Embryonic facial prominence (tissue), 1 donor: ENCODE measurements around the gene PRDM2.

Experiments
- DNase-seq: peaks from one replicate; pipeline ENCODE4 v3.0.0-alpha.2; 2016; ENCODE audit errors: extremely low spot score

PRDM2 gene

DNA sequence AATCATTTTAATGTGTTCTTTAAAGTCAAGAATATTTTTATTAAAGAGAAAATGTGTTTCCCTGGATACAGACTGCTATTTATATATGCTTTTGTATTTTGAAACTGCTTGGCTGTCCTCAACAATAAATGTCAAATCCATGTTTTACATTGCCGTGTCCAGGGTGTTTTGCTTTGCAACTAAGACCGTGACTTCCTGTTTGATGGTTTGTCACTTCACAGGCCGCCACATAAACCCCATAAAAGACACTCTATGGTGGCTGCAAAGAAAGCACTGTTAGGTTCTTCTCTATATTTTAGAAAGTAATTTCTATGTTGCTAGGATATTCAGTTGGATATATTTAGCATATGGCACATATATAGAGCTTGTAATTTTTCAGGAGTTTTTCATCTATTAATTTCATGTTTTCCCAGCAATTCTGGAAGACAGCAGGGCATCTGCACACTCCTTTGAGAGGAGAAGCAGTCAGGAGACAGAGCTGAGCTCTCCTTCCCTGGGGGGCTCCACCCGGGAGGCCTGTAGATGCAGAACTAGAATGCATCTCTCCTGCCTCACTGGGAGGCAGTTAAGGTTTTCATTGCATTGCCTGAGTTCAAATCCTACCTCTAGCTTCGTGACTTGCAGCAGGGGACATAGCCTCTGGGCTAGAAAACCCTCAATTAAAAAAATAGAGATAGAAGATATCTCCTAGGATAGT, 33.1 kb downstream of the PRDM2 start:
- DNase-seq, result no peak

DNA sequence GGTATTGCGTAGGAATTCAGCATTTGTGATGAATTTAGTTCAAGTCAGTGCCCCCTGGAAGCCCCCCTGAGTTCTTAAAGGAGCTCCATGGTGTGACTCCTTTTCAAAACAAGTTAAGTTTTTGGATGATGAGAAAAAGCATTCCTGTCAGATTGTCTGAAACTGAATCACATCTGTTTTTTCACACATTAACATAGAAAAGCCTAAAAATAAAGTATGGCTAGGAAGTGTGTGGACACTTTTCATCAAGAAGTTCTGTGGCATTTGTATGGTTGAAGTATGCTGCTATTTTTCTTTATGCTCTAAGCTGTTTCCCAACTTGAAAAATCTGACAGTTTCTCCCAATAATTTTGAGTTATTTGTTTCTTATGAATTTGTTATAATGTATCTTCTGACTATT, 33.7 kb downstream of the PRDM2 start:
- no peak for DNase-seq

DNA sequence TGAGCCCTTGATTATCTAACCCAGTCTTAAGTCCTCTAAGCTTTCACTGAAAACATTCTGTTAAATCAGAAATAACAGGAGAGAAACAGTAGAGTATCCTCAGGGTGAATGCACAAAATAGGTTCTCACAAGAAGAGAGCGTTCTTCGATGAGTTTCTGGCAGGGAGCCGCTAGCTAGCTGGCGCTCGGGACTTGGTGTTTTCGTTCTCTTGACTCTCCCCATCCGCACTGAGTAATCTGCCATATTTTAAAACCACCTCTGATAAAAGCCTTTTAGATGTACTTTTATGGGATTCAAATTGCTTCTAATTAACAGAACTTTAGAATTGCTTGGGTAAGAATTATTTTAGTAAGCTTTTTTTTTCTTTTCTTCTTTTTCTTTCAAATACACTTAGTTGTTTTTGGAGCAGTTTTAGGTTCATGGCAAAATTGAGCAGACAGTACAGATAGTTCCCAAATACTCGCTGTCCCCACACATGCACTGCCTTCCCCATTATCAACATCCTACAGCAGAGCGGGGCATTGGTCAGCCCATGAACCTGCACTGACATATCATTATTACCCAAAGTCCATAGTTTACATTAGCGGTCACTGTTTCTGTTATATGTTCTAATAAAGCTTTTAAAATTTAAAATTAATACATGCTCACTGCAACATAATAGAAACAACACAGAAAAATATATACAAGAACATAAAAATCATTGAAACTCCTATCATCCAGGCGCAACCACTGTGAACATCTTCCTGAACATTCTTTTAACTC, 35.4 kb downstream of the PRDM2 start:
- no peak for DNase-seq

DNA sequence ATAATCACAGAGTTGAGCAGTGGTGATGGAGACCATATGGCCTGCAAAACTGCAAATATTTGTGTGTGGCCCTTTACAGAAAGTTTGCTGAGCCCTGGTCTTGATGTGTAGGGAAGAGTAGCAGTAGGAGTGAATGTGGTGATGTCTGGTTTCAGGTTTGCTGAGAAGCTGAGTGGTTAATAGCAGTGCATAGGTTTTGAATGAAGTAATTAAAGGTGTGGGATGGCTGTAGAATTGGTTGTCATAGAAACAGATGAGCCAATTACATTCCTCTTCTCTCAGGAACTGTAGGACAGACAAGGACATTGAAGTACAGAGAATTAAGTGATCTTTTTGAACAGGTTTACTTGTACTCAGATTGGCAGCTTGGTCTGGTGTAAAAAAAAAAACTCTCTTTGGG, 37.4 kb downstream of the PRDM2 start:
- no peak for DNase-seq

DNA sequence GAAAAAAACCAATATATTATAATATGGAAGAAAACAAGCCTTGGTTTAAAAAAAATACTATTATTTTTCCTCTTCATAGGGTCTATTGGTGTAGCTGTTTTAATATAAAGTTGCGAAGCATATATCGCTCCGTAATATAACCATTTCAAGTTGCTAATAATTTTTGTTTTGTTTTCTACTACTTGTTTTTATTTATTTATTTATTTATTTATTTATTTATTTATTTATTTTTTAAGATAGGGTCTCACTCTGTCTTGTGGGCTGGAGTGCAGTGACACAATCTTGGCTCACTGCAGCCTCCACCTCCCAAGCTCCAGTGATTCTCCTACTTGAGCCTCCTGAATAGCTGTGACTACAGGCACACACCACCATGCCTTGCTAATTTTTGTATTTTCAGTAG, 46.4 kb downstream of the PRDM2 start:
- no peak for DNase-seq

DNA sequence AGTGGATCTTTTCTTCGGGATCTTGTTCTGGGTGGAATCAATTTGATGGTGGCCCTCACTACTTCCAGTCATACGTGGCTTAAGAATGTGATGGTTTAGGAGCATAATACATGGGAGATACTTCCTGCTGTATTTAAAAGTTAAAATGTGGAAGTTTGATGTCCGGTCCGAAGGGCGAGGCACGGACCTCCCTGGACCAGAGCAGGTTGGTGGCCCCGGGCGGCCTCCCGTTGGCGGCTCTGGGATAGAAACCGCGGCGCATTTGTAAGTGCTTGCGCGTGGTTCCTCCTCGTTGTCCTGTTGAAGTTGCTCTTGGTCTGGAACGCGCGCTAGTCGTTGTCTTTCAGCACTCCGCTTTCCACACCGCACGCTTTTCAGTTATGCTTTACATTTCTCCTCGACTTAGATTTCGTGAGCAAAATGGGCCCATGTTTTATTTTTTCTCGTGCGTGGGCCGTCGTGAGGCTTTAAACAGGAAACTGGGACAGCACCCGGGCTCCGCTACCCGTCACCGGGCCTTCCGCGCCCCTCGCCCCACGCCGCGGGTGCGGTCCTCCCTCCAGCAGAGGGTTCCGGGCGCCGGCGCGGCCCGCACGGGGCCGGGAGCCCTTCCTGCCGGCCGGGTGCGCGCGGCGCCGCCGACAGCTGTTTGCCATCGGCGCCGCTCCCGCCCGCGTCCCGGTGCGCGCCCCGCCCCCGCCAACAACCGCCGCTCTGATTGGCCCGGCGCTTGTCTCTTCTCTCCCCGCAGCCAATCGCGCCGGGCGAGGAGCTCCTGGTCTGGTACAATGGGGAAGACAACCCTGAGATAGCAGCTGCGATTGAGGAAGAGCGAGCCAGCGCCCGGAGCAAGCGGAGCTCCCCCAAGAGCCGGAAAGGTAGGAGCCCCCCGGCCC, 48.9 kb downstream of the PRDM2 start:
- DNase-seq, result peak; percentile 90

DNA sequence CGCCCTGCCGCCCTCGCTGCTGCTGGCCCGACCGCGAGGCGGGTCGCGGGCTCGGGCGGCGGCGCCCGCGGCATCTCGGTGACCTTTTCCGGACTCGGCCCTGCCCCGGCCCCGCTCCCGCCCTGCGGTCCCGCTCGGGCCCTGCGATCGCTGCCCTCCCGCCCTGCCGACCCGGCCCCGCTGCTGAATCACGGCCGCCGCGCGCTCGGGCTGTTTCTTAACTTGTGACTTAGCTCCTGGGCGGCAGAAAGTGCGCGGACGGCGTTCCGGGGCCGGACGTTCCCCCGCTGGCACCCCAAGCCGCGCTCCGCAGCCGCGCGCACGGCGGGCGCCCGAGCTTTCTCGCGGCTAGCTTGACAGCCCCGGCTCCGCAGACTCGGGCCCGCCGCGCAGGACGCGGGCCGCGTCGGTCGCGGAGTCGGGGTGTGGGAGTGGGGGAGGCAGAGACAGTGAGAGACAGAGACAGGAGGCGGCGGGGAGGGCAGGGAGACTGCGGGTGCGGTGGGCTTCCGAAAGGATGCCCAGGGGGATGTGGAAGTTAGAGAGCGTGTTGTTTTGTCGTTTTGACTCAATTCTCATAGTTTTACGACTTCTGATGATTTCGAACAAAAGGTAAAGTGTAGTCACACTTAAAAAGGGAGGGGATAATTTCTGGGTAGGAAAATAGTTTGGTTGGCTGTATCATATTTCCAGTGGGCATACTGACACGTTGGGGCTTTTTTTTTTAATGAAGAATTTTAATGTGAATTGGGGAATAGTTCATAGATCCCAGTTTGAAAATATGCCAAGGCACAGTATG, 49.8 kb downstream of the PRDM2 start:
- no peak for DNase-seq

DNA sequence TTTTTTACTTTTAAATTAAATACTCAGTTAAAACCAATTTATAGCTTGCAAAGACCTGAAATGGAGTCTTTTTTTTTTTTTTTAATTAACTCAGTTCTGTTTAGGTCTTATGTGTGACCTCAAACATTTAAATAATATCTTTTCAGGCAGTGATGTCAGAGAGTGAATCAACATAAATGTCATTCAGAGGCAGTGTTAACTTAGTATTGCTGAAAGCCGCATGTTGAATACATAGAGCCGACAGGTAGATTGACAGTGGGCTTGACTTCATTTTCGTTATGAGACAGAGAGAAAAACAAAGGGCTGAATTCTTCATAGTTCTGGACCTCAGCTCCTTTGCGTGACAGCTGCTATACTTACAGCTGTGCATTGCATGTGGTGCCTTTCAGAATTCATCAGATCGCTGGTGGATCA, 51.5 kb downstream of the PRDM2 start:
- no peak for DNase-seq

DNA sequence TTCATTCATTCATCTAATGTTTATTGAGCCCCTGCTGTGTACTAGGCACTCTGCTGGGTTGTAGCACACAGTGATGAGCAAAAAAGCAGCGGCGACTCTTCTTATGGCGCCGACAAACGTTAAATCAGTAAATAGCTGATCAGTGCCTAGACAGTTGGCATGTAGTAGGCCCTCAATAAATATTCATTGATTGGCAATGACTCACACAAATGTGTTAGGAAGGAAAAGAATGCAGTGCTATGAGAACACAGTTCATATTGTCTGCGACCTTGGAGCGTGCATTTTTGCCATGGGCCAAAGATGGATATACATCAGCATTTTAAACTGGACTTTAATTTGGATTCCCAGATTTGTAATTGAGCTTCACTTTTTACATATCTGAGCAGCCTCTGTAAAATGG, 52.0 kb downstream of the PRDM2 start:
- DNase-seq, result no peak

DNA sequence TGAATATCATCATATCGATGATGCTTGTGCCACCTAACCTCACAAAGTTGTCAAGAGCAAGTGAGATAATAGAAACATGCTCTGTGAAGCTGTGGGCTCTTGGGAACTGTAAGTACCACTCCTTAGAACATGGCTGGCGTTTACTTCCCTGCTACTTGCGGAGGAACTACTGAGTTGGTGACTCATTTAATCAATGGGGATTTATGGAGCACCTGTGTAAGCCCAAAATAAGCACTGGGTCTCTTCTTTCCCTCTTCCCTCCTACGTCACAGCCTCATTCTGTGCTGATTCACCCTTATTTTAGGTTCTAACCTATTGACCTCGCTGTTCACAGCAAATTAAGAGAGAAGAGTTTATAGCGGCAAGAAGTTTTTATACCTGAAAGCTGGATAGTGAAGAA, 52.9 kb downstream of the PRDM2 start:
- no peak for DNase-seq

DNA sequence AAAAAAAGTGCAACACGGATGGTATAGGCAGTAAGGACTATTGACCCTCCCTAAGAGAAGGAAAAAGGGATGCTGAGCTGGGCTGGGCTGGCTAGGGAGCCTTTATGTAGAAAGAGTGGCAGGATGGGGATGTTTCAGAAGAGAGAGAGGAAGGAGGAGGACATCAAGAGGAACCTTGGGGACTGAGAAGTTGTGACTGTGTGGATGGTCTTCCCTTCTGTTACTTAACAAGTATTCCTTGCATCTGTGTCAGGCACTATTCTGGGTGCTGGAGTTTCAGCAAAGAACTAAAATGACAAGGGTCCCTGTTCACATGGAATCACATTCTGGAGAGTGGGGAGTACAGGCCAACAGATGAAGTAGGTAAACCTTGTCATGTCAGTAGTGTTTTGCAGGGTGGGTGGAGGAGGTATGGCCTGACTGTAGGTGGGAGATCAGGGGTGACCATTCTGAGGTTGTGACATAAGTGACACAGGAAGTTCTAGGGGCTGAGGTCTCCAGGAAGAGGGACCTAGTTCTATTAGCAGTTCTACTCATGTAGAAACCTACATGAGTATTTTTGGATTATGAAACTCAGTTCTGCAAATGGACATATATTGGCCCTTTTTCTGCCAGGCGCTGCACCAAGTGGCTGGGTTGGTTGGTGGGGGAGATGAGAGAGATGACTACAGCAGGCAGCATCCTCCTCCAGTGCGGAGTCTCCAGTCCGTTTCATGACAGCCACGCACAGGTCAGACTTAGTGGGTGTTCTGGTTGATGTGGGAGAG, 53.8 kb downstream of the PRDM2 start:
- no peak for DNase-seq

DNA sequence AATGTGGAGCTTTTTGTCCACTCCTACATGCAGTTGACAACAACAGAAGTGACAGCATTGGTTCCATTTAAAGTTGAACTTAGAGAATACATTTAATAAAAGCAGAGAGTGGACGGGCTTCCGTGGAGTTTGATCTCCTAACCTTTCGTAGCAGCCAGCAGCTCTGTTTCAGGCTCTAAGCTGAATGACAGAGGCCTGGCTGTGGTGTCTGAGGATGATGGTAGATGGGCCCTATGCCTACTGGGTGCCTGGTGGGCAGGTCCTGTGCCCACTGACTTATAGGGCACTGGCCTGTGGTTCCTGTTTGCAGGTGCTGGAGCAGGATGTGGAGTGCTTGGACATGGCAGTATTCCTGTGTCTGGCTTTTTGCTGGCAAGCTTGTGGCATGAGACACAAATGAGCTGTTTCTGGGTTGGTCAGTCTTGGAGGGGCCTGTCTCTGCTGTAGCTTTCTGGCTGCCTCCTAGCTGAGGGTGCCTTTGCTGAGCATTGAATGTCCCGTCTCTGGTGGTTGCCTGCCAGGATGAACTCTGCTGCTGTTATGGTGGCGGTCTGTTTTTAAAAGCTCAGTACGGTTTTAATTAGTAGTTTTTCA, 54.6 kb downstream of the PRDM2 start:
- DNase-seq, result no peak

DNA sequence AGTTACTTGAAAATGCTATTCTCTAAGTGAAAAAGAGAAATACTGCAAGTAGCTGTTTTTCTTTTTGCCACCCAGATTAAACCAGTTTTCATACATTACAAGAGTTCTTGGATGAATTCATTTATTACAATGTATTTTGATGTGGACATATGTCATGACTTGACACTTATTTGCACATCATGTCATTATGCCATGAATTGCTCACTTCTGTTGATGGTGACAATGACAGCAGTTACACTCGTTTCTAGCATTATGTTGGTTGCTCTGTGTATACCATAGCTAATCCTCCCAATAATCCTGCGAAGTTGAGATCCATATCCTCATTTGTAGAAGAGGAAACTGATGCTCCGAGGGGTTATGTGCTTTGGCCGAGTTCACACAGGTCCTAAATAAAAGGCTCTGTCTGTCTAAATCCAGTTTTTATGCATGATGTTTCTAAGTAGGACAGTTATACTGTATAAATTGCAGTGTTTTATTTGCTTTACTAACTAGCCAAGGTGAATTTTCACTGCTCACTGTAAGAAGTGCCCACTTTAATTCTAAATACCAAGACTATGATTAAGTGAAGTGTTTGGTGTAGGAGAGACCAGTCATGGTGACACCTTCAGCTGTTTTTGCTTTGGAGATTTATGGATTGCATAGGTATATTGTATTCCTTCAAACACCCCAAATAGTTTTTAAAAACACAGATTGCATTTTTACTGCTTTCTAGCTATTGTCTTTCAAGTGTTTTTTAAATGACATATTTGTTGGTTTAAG, 56.7 kb downstream of the PRDM2 start:
- DNase-seq, result no peak

DNA sequence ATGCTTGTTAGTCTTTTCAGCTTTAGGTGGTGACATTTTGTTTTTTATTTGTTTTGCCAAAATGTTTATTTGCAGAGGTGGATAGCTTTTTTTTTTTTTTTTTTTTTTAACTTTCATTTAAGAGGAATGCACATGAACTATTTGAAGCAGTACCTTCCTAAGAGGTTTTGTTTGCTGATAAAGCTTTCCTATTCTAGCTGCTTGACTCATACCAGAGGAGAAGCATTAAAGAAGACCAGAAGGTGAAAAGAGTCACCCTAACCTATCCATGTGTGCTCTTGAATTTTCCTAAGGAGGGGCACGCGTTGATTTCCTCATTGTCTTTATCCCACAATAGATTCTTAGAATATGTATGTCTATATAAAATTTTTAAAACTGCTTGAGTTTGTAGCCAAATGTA, 57.7 kb downstream of the PRDM2 start:
- DNase-seq, result no peak

DNA sequence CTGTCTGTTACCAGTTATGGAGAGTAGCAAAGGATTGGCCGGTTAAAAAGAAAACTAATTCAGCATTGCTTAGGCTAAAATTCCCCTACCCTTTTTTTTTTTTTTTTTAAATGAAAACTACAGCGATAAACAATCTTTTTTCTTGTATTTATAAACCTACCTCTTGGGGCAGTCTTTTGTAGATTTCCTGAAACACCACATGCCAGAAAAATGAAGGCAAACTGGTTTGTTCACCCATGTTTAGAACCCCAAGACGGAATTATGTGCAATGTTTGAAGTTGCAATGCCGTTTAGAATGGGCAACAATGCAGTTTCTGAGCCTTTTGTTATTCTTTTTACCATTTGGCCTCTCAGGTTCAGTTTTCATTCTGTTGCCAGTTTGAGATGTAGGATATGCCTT, 59.1 kb downstream of the PRDM2 start:
- no peak for DNase-seq

DNA sequence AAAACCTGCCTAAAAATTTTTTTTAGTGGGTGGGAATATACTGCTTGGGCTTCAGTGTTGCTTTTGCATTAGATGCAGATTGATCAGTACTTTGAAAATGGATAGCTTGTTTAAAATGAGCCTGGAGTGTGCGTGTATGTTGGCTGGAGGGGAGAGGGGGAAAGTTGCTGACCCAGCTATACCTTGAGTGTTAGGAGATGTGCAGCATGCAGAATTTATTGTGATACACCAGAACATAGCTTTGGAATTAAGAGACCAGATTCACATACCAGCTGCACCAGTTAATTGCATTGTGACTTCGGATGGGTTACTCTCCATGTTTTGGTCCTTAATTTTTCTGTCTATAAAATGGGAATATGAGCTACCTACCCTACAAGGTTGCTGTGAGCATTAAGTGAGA, 60.4 kb downstream of the PRDM2 start:
- DNase-seq, result no peak

DNA sequence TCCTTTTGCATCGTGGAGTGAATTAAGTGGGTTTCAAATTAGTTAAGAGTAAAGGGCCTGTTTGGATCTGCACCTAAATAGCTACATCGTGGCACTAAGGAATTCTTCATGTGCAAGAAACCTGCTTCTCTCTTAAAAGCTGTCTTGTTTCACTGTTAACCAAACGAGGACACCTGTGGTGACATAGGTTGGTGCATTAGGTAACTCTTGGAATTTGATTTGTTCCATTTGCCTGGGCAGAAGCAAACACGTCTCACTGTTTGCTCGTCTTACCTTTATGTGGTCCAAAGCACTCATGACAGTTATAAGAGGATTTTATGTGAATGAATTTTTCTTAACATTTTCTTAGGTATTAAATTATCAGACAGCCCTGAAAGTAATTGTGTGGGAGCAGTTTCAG, 60.9 kb downstream of the PRDM2 start:
- DNase-seq, result no peak

DNA sequence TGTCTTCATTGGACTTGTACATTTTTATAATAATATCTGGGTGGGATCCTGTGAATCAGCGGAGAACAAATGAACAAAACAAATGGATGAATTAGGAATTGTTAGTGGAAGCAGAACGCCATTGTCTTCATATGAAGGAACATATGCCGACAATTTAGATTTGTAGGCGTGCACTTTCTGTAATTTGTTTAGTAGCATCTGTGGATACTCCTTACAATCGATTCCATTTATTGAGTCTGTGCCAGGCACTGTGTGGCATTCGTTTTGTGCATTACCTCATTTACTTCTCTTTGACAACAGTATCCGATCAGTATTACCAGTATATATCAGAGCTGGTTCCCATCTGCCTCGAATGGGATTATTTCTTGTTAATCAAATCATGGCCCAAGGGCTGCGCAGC, 61.9 kb downstream of the PRDM2 start:
- no peak for DNase-seq

DNA sequence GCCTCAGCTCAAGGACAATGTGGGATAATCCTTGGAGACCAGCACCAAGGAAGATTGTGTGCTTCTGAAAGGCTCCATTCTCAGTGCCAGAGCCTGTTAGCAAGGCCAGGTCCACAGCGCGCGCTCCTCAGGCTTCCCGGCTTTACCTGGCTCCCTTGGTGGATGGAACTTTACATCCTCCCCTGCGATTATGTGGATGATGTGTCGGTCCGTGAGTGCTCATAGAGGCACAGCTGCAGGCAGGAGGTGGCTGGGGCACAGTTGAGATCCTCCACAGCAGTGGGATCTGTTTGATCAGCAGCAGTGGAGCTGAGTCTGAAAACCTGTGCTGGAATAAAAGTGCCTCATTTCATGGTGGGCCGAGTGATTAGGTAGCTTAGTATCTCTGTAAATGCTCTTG, 62.7 kb downstream of the PRDM2 start:
- no peak for DNase-seq

DNA sequence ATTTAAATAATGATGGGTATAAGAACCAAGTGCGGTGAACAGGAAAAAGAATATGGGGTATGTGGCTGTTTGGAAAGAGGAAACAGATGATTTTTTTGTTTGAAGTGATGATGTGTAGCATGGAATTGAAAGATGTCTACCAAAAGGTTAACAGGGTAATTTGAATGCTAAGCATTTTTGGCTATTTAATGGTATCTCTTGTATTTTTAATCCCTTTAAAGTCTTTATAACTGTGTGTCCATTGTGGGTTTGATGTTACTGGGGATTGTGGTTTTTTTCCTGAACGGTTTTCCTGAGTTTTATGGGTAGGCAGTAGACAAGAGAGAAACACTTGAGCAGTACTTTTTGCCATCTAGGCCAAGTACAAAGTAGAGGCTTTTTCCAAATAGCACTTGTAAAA, 63.2 kb downstream of the PRDM2 start:
- DNase-seq, result no peak
